NCI-H1048 (cell line): ENCODE data around the gene CDK19.
"Not testable (repeated sequence)": the region's sequence is repeated elsewhere in the genome, so short reads cannot be mapped to it uniquely, and the experiment has no call there.

Source experiments
- DNase-seq: peaks from one replicate; lab custom pipeline; 2025; lab: John Stamatoyannopoulos, UW

Gene CDK19

GRCh38 chr6:110815411-110816409 lies at the start of gene CDK19:
Gene CDK19, minus strand, starts transcription at chr6:110815469. Its CDS starts 333 bp downstream, at chr6:110815136.
- DNase-seq, result peak; percentile 98

GRCh38 chr6:110864824-110865223 lies 49.6 kb upstream of the CDK19 start:
- DNase-seq, result no peak

- no peak for DNase-seq
Observed at GRCh38 chr6:110859335-110859792, 44.1 kb upstream of the CDK19 start.

- no peak for DNase-seq
Observed at GRCh38 chr6:110858562-110859214, 43.4 kb upstream of the CDK19 start.

GRCh38 chr6:110858016-110858415 lies 42.7 kb upstream of the CDK19 start:
- DNase-seq, result no peak

- no peak for DNase-seq
Observed at GRCh38 chr6:110856296-110856695, 41.0 kb upstream of the CDK19 start.

GRCh38 chr6:110853754-110854477 lies 38.6 kb upstream of the CDK19 start:
- no peak for DNase-seq

GRCh38 chr6:110852773-110853172 lies 37.5 kb upstream of the CDK19 start:
- DNase-seq, result no peak

- DNase-seq, result no peak
Observed at GRCh38 chr6:110849781-110850180, 34.5 kb upstream of the CDK19 start.

- DNase-seq, result no peak
Observed at GRCh38 chr6:110841266-110841665, 26.0 kb upstream of the CDK19 start.

GRCh38 chr6:110835751-110836150 lies 20.5 kb upstream of the CDK19 start:
- DNase-seq, result not testable (repeated sequence)

GRCh38 chr6:110833831-110834230 lies 18.6 kb upstream of the CDK19 start:
- DNase-seq, result no peak

- DNase-seq, result no peak
Observed at GRCh38 chr6:110831405-110831804, 16.1 kb upstream of the CDK19 start.

- DNase-seq, result no peak
Observed at GRCh38 chr6:110828396-110828795, 13.1 kb upstream of the CDK19 start.

GRCh38 chr6:110826236-110827129 lies 11.2 kb upstream of the CDK19 start:
- DNase-seq, result no peak

GRCh38 chr6:110823146-110823545 lies 7.9 kb upstream of the CDK19 start:
- no peak for DNase-seq

GRCh38 chr6:110822249-110822648 lies 7.0 kb upstream of the CDK19 start:
- DNase-seq, result no peak

- no peak for DNase-seq
Observed at GRCh38 chr6:110816677-110817076, 1.4 kb upstream of the CDK19 start.

GRCh38 chr6:110815015-110815410 lies 256 bp downstream of the CDK19 start:
- no peak for DNase-seq

- no peak for DNase-seq
Observed at GRCh38 chr6:110814102-110815014, 911 bp downstream of the CDK19 start.
